MCF 10A (cell line): ENCODE results near the gene GNG2. TPM values are rescaled to one million over a fixed set of nuclear protein-coding genes. Genes with fewer than 3 reads are reported as not detected.

ENCODE experiments used
- BruUV-seq: library from RNA; stranded (reverse); fragments of 400-500 nt; replicated peaks from 2 replicates; lab custom pipeline; 2021; lab: Mats Ljungman, UMichigan
- CTCF ChIA-PET: fragments of 300-600 bp; sonication (Branson Sonifier 250); formaldehyde crosslinking; extraction: SDS; loops from one replicate; lab custom pipeline; 2021; ENCODE audit warnings: antibody characterized with exemption, inconsistent platforms; lab: Yijun Ruan, JAX
- POLR2A ChIA-PET: fragments of 300-600, 350-650 bp; sonication (Branson Sonifier 250); formaldehyde crosslinking; extraction: SDS; loops from one replicate; lab custom pipeline; 2020; ENCODE audit warnings: antibody characterized with exemption, inconsistent platforms; lab: Yijun Ruan, JAX
- DNase-seq: peaks from one replicate; pipeline ENCODE4 v3.0.0-alpha.2; 2018; ENCODE audit not compliant: unreplicated experiment
- H3K27ac Mint-ChIP-seq: one replicate; pipeline ENCODE4 v1.8.0; 2022; ENCODE audit warnings: mild to moderate bottlenecking, low read depth, mixed read lengths; ENCODE audit not compliant: unreplicated experiment
- H3K27me3 Mint-ChIP-seq: one replicate; pipeline ENCODE4 v1.8.0; 2022; ENCODE audit warnings: mixed read lengths; ENCODE audit not compliant: insufficient read depth, unreplicated experiment
- H3K36me3 Mint-ChIP-seq: one replicate; pipeline ENCODE4 v1.8.0; 2022; ENCODE audit warnings: mild to moderate bottlenecking, moderate library complexity, mixed read lengths; ENCODE audit not compliant: insufficient read depth, unreplicated experiment
- H3K4me1 Mint-ChIP-seq: one replicate; pipeline ENCODE4 v1.8.0; 2022; ENCODE audit warnings: mixed read lengths; ENCODE audit not compliant: insufficient read depth, unreplicated experiment
- H3K4me3 Mint-ChIP-seq: one replicate; pipeline ENCODE4 v1.8.0; 2022; ENCODE audit warnings: mild to moderate bottlenecking, moderate library complexity, mixed read lengths; ENCODE audit not compliant: unreplicated experiment
- H3K9me3 Mint-ChIP-seq: one replicate; pipeline ENCODE4 v1.8.0; 2022; ENCODE audit warnings: mixed read lengths; ENCODE audit not compliant: unreplicated experiment
- intact Hi-C: fragments of 100-400 bp; cut with micrococcal nuclease; formaldehyde crosslinking; loops from 2 replicates; pipeline ENCODE4 v1.14.1; 2022
- total RNA-seq: library from RNA; stranded (reverse); gene quantifications from 2 replicates; pipeline ENCODE4 v1.2.3, GENCODE V29; 2022
- TF ChIP-seq, protein P1 (sequence below): fragments of 200-600 bp; IDR thresholded peaks from one replicate; pipeline ENCODE4 v1.8.0; 2022; ENCODE audit warnings: antibody characterized with exemption, mild to moderate bottlenecking; ENCODE audit not compliant: unreplicated experiment

Gene GNG2
- total RNA-seq, 1 experiment from 2014 or later, result 0.28 TPM

DNA sequence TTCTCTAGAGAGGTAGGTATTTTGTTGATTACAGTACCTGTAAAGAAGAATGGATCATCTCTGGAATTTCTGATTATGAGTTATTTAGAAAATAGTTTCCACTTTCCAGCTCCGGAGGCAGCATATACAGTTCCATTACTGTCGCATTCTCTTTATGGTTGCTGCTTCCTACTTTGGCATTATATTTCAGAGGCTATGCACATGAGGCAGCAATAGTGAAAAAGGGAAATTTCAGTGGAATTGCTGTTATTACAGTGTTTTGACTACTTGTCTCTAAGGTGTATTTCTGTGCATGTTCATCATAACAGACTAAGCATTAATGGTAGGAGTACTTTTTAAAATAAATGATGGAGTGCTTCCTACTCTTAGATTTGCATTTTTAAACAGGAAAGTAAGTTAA, 10.2 kb downstream of the GNG2 start:
- ChIA-PET CTCF (interaction anchor here (0.6 kb wide), 1 partner anchor 11 kb away, joined by 3 read pairs; no protein-coding TSS in a partner anchor), POLR2A (no interaction called here)
- intact Hi-C loops, result no loop called here
- Mint-ChIP-seq H3K4me1 (peaks cover 11% of the 10 kb centered on the region), H3K27me3 (no peaks in the 10 kb centered on the region), H3K27ac (no peak overlapping the region), H3K4me3 (no peak overlapping the region), H3K9me3 (no peaks in the 10 kb centered on the region), H3K36me3 (no peaks in the 10 kb centered on the region)
- TF ChIP-seq, protein P1, sequence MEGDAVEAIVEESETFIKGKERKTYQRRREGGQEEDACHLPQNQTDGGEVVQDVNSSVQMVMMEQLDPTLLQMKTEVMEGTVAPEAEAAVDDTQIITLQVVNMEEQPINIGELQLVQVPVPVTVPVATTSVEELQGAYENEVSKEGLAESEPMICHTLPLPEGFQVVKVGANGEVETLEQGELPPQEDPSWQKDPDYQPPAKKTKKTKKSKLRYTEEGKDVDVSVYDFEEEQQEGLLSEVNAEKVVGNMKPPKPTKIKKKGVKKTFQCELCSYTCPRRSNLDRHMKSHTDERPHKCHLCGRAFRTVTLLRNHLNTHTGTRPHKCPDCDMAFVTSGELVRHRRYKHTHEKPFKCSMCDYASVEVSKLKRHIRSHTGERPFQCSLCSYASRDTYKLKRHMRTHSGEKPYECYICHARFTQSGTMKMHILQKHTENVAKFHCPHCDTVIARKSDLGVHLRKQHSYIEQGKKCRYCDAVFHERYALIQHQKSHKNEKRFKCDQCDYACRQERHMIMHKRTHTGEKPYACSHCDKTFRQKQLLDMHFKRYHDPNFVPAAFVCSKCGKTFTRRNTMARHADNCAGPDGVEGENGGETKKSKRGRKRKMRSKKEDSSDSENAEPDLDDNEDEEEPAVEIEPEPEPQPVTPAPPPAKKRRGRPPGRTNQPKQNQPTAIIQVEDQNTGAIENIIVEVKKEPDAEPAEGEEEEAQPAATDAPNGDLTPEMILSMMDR, result no peak
- no peak for DNase-seq
- no TSS peak for BruUV-seq

DNA sequence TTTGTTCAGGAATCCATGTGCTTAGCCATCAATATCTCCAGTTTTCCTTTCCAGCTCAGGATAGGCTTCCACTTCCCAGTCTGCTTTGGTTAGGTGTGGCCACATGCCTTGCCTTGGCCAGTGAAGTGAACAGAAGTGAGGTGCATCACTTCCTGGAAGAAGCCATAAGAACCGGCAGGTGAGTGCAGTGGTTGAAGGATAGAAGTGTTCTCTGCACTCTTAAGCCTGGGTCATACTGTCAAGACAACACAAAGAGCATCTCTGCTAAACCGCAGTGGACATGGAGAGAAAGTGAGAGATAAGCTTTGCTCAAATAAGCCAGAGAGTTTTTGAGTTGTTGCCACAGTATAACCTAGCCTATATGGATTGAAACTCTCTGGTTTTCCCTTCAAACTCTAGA, 11.4 kb downstream of the GNG2 start:
- peaks cover 11% of the 10 kb centered on the region for H3K4me1 Mint-ChIP-seq
- BruUV-seq, result no TSS peak
- TF ChIP-seq, protein P1, result no peak
- intact Hi-C loops, result no loop called here
- H3K27ac Mint-ChIP-seq, result no peak overlapping the region
- ChIA-PET CTCF (interaction anchor here (0.6 kb wide), 1 partner anchor 18 kb away, joined by 3 read pairs; no protein-coding TSS in a partner anchor), POLR2A (no interaction called here)
- no peaks in the 10 kb centered on the region for H3K36me3 Mint-ChIP-seq
- H3K4me3 Mint-ChIP-seq, result no peak overlapping the region
- H3K27me3 Mint-ChIP-seq, result no peaks in the 10 kb centered on the region
- no peaks in the 10 kb centered on the region for H3K9me3 Mint-ChIP-seq
- DNase-seq, result no peak

DNA sequence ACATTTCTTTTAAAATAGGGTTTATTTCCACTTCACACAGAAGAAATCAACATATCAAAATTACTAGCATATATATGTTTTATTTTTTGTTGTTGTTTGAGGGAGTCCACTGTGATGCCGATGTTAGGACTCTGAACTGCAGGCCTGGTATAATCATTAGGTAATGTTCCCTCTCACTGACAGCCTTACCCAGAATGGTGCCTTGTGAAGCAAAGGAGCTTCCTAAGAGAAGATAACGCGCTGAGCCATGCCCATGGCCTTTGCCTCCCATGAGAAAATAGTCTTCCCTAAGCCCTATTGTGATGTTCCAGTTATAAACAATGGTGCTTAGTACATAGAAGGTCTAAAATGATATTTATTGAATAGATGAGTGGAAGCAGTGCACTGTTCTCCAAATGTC, 12.0 kb downstream of the GNG2 start:
- Mint-ChIP-seq H3K4me3 (no peak overlapping the region), H3K9me3 (no peaks in the 10 kb centered on the region), H3K4me1 (peaks cover 11% of the 10 kb centered on the region), H3K27me3 (no peaks in the 10 kb centered on the region), H3K36me3 (no peaks in the 10 kb centered on the region), H3K27ac (no peak overlapping the region)
- intact Hi-C loops, result no loop called here
- no TSS peak for BruUV-seq
- POLR2A ChIA-PET, result no interaction called here
- TF ChIP-seq, protein P1, result no peak
- DNase-seq, result no peak
- CTCF ChIA-PET, result no interaction called here

DNA sequence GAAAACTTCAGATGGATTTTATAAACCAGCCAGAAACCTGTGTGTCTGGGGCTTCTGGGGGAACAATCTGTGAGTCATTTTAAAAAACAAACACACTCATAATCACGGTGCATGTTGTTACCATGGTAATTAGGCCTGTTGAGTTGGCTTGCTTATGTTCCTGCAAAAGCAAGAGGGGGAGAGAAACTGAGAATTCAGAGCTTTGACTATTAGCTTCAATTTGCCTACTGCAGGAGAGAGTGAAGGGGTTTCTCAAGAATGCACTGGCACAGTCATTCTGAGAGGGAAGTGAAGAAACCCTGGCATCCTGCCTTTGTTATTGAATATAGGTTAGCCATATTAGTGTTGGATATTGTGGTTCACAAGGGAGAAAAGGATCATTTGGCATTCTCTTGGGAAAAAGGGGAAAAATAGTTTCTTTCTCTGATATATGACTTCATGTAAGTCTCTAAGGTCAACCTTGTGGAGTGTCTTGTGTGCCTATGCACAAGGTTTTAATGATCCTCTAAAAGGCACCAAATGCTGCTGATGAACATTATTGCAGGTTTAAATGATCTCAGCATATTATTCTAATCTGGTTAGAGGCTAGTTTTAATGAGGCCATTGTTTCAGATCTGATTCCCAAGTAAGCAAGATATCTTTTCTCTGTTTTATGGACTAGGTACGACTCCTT, 12.9 kb downstream of the GNG2 start:
- TF ChIP-seq, protein P1, result no peak
- ChIA-PET POLR2A (interaction anchor here (1.1 kb wide), 1 partner anchor 12 kb away, joined by 3 read pairs; no protein-coding TSS in a partner anchor), CTCF (no interaction called here)
- Mint-ChIP-seq H3K27me3 (no peaks in the 10 kb centered on the region), H3K4me1 (peaks cover 11% of the 10 kb centered on the region), H3K9me3 (no peaks in the 10 kb centered on the region), H3K36me3 (no peaks in the 10 kb centered on the region), H3K27ac (peak overlapping the region; percentile 79), H3K4me3 (no peak overlapping the region)
- no TSS peak for BruUV-seq
- peak; percentile 89 for DNase-seq
- intact Hi-C loops, result no loop called here
